T47D (cell line): ENCODE data around the gene TFAP2E.
A peak's percentile ranks its signal among the peaks of the same experiment; 100 is the strongest.

Source experiments
- DNase-seq, 2 experiments: peaks; one replicate each; pipeline versions ENCODE4 v3.0.0 to v3.0.0-alpha.2; 2011 to 2012; ENCODE audit warnings: low read depth in 1 of 2, low spot score in 1 of 2
- JUND ChIP-seq: IDR thresholded peaks from 2 replicates; pipeline ENCODE4 v1.6.1; 2012; ENCODE audit warnings: low read depth
- in situ Hi-C: cut with HindIII; loops from 2 replicates; pipeline ENCODE4 v1.10.0; 2016; ENCODE audit warnings: low sequenced_read_pairs, low pct_unique_long_range_greater_than_20kb

Gene TFAP2E

DNA sequence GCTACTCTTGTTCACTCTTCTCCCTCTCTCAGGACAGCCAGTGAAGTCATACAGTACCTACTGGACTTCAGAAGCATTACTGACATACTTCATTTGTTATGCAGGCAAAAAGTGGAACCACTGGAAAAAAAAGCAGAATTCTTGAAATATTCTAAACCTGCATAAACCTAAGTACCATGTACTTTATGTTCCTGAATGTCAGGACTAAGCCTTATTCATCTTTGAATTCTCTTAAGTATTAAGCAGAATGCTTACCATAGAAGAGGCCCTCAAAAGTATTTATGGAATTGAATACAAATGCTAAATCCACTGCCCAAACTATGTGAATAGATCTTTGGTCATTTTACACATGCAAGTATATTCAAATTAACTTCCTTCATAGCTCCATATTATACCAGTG is 60.4 kb downstream of the TFAP2E start:
- in situ Hi-C loops, result no loop called here
- TF ChIP-seq JUND, result no peak

DNA sequence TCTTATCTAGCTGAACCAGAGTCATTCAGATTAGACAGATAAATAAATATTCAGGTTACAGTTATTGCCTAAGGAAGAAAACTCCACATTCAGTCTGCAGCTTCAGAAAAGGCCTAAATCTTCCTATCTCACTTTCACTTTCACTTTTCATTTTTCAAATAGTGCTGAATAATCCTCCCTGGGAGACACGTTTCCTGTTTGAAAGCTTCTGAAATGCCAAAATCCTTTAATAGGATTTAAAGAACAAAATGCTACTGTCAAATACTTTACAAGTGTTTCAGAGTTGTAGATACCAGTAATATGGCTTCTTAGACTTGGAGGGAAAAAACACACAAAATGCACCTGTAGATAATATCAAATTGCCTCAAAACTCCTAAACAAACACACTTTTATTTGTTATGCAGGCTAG is 64.3 kb downstream of the TFAP2E start:
- TF ChIP-seq JUND, result no peak
- no peak for DNase-seq

More for the DNA sequence above, 60.4 kb downstream of the TFAP2E start:
- no peak for DNase-seq

DNA sequence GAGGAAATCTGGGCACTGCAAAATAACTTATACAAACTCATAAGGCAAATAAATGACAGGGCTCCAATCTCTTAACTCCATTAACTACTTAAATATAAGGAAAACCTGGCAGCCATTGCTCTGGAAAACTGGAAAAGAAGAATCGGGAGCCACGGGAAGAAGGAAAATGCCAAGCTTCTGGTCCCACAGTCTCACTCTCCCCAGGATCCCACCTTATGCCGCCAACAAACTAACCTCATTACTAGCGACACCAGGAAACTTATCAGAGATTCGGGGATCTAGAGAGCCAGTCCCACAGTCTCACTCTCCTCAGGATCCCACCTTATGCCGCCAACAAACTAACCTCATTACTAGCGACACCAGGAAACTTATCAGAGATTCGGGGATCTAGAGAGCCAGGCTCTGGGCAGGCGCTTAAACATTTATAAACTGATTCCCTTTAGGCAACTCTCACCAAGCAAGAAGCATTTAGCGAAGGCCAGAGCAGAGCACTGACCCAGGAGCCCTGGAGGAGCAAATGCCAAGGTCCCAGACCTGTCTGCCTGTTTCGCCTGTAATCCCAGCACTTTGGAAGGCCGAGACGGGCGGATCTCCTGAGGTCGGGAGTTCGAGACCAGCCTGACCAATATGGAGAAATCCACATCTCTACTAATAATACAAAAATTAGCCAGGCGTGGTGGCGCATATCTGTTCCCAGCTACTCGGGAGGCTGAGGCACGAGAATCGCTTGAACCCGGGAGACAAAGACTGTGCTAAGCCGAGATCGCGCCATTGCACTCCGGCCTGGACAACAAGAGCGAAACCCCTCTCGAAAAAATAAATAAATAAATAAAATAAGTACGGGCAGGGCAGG is 67.5 kb downstream of the TFAP2E start:
- in situ Hi-C loops, result no loop called here
- TF ChIP-seq JUND, result no peak
- no peak for DNase-seq

More for the DNA sequence above, 64.3 kb downstream of the TFAP2E start:
- in situ Hi-C loops, result no loop called here

DNA sequence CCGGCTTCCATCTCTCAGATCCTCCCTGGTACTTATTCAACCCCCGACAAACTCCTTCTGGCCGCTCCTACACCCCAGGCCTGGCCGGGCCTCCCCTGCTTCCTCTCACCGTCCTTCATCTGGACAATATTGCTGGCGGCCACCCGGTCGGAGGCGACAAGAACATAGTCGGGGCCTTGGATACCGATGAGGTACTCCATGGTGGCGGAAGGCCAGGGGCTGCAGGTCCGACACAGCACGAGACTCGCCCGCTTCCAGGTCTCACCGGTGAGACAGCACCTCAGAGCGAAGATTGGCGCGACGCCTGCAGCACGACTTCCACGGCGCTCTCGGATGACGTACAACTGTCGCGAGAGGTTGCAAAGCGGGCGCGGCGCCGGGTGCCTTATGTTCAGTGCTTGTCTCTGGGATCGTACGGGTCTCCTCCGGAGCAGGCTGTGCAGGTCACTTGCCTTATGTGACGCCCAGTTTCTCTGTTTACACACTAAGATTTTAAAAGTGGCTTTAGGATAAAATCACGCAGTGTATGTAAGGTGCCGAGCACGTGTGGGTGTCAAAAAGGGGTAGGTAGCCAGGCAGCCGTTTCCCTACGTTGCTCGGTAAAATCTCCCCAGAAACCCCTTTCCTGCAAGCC is 68.2 kb downstream of the TFAP2E start, which contains the start of gene PSMB2:
PSMB2 (minus strand) TSS at position 294 of the 634 bp plus-strand sequence; CDS start at position 200, 94 bp downstream.
- no peak for TF ChIP-seq JUND
- peak; percentile 58 to 96 for DNase-seq
- in situ Hi-C loops, result no loop called here

DNA sequence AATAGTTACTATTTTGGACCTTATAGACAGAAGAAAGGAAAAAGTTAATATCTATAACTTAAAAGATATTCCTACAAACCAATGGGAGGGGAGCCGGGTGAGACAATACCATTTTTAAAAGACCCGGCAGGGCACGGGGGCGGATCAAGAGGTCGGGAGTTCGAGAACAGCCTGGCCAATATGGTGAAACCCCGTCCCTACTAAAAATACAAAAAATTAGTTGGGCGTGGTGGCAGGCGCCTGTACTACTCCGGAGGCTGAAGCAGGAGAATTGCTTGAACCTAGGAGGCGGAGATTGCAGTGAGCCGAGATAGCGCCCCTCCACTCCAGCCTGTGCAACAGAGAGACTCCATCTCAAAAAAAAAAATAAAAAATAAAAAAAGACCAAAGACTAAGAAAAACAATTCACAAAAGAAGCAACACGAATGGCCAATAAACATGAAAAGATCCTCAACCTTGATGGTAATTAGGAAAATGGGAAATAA is 69.4 kb downstream of the TFAP2E start:
- no peak for DNase-seq
- TF ChIP-seq JUND, result no peak
- in situ Hi-C loops, result no loop called here

DNA sequence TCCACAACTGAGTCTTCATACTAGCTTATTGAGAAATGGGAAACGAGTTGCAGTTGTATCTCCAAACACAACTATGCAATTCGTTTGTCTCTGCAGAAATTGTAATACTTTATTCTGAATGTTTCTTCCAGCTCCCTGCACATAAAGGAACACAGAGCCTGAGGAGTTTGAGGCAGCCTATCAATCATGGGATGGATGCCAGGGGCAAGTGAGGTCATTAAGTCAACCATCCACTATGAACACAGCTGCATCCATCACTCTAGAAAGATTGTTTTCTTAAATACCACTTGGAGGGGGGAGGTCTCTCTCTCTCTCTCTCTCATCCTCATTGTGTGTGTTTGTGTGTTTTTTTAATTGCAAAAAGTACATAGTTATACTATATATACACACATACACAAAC is 71.1 kb downstream of the TFAP2E start:
- DNase-seq, result no peak
- no peak for TF ChIP-seq JUND
- in situ Hi-C loops, result no loop called here
